Activated naive CD4-positive, alpha-beta T cell treated with anti-CD3 and anti-CD28 coated beads for 36 hours (primary cell): Measurements from ENCODE around the gene BRSK2. TPM values are rescaled to one million over a fixed set of nuclear protein-coding genes. Genes with fewer than 3 reads are reported as not detected.

Experiments
- CTCF ChIA-PET: fragments of 350-600 bp; sonication (Branson Sonifier 250); formaldehyde crosslinking; loops from one replicate; lab custom pipeline; 2021; ENCODE audit warnings: antibody characterized with exemption; lab: Charles Lee
- DNase-seq: peaks from one replicate; pipeline ENCODE4 v3.0.0-alpha.2; 2020
- H3K27ac Mint-ChIP-seq: one replicate; pipeline ENCODE4 v1.8.0; 2021; ENCODE audit warnings: mild to moderate bottlenecking, mixed read lengths
- H3K27me3 Mint-ChIP-seq: one replicate; pipeline ENCODE4 v1.8.0; 2021; ENCODE audit warnings: low read depth, mixed read lengths
- H3K36me3 Mint-ChIP-seq: one replicate; pipeline ENCODE4 v1.8.0; 2021; ENCODE audit warnings: low read depth, mixed read lengths
- H3K4me1 Mint-ChIP-seq: one replicate; pipeline ENCODE4 v1.8.0; 2021; ENCODE audit warnings: low read depth, mixed read lengths
- H3K4me3 Mint-ChIP-seq: one replicate; pipeline ENCODE4 v1.8.0; 2021; ENCODE audit warnings: mild to moderate bottlenecking, moderate library complexity, mixed read lengths
- H3K9me3 Mint-ChIP-seq: one replicate; pipeline ENCODE4 v1.8.0; 2021; ENCODE audit warnings: mixed read lengths
- intact Hi-C: fragments of 100-400 bp; cut with micrococcal nuclease; formaldehyde crosslinking; loops from one replicate; pipeline ENCODE4 v1.15.1; 2023
- total RNA-seq, 2 experiments: library from RNA; stranded (reverse); gene quantifications; one replicate each; pipeline ENCODE4 v1.2.3, GENCODE V29; 2021

Gene BRSK2
- total RNA-seq, 2 experiments from 2014 or later = 0.17 to 0.44 TPM

GRCh38 chr11:1443737-1444136 is 54.0 kb downstream of the BRSK2 start:
- Mint-ChIP-seq H3K36me3 (no peaks in the 10 kb centered on the region), H3K27me3 (no peaks in the 10 kb centered on the region), H3K4me1 (no peaks in the 10 kb centered on the region), H3K4me3 (no peak overlapping the region), H3K27ac (no peak overlapping the region), H3K9me3 (no peaks in the 10 kb centered on the region)
- no peak for DNase-seq
- CTCF ChIA-PET = no interaction called here
- intact Hi-C loops = no loop called here

DNA sequence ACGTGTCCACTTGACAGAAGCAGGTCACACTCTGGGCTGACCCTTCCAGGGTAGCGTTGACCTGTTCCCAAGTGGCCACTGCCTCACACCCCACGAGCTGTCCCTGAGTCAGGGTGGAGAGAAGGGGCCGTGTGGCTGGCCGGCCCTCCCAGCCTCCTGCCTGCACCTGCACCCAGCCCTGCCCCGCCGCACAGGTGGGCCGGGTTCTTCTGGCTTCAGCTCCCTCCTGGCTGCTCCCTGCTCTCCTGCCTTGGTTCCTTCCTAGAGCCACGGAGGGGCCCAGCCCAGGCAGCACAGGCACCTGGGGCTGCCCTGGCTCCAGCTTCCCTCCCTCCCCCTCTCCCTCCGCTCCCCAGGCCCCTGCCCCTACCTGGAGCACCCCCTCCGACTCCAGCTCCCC is 54.6 kb downstream of the BRSK2 start:
- Mint-ChIP-seq H3K27ac (no peak overlapping the region), H3K27me3 (no peaks in the 10 kb centered on the region)
- no peak for DNase-seq

GRCh38 chr11:1444823-1445422 is 55.2 kb downstream of the BRSK2 start:
- CTCF ChIA-PET = no interaction called here
- Mint-ChIP-seq H3K4me1 (no peaks in the 10 kb centered on the region), H3K27me3 (no peaks in the 10 kb centered on the region), H3K4me3 (no peak overlapping the region), H3K36me3 (no peaks in the 10 kb centered on the region), H3K9me3 (no peaks in the 10 kb centered on the region), H3K27ac (no peak overlapping the region)
- intact Hi-C loops = no loop called here
- DNase-seq = no peak

More for the DNA sequence above, 54.6 kb downstream of the BRSK2 start:
- CTCF ChIA-PET = no interaction called here
- H3K4me3 Mint-ChIP-seq = no peak overlapping the region
- no peaks in the 10 kb centered on the region for H3K36me3 Mint-ChIP-seq
- intact Hi-C loops = no loop called here
- no peaks in the 10 kb centered on the region for H3K4me1 Mint-ChIP-seq
- no peaks in the 10 kb centered on the region for H3K9me3 Mint-ChIP-seq

DNA sequence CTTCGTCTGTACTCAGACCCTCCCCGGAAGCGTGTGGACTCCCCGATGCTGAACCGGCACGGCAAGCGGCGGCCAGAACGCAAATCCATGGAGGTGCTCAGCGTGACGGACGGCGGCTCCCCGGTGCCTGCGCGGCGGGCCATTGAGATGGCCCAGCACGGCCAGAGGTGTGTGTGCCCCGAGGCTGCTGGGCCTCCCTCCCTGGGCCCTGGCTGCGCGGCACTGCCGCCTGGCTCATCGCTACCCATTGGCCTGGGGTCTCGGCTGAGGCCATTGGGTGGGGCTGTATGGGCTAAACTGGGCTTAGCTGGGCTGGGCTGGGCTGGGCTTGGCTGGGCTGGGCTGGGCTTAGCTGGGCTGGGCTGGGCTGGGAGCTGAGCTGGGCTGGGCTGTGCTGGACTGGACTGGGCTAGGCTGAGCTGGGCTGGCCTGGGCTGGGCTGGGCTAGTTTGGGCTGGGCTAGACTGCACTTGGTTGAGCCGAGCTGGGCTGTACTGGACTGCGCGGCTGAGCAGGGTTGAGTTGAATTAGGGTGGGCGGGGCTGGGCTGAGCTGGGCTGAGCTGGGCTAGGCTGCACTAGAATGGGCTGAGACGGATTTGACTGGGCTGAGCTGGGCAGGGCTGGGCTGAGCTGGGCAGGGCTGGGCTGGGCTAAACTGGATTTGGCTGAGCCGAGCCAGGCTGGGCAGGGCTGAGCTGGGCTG is 56.2 kb downstream of the BRSK2 start:
- H3K4me1 Mint-ChIP-seq = no peaks in the 10 kb centered on the region
- no peaks in the 10 kb centered on the region for H3K9me3 Mint-ChIP-seq
- H3K36me3 Mint-ChIP-seq = no peaks in the 10 kb centered on the region
- no peaks in the 10 kb centered on the region for H3K27me3 Mint-ChIP-seq
- intact Hi-C loops = no loop called here
- no peak overlapping the region for H3K4me3 Mint-ChIP-seq
- no peak for DNase-seq
- CTCF ChIA-PET = interaction anchor here (1.1 kb wide), 1 partner anchor 129 kb away, joined by 3 read pairs; no protein-coding TSS in a partner anchor
- no peak overlapping the region for H3K27ac Mint-ChIP-seq

DNA sequence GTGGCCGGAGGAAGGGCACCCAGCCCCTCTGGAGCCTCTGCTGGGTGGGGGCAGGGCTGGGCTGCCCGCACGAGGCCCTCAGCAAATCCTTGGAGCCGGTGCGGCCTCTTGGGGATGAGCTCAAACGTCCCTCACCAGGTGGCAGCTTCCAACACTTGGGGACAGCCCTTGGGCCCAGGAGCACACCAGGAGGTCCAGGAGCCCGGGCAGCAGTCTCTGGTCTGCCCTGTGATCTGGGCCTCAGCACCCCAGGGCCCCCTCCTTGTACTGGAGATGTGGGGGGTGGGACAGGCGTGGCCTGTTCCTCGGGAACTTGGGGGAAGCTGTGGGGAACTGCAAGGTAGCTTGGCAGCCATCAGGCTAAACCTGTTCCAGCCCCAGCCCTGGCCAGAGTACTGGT is 56.9 kb downstream of the BRSK2 start:
- Mint-ChIP-seq H3K36me3 (no peaks in the 10 kb centered on the region), H3K4me3 (no peak overlapping the region), H3K9me3 (no peaks in the 10 kb centered on the region), H3K4me1 (no peaks in the 10 kb centered on the region), H3K27ac (no peak overlapping the region), H3K27me3 (no peaks in the 10 kb centered on the region)
- CTCF ChIA-PET = interaction anchor here (0.7 to 1.1 kb wide), 2 partner anchors 128 to 245 kb away, joined by 3 read pairs; no protein-coding TSS in a partner anchor
- DNase-seq = no peak
- intact Hi-C loops = no loop called here

GRCh38 chr11:1447845-1448825 is 58.4 kb downstream of the BRSK2 start:
- DNase-seq = no peak
- Mint-ChIP-seq H3K27me3 (no peaks in the 10 kb centered on the region), H3K4me1 (no peaks in the 10 kb centered on the region), H3K9me3 (no peaks in the 10 kb centered on the region), H3K27ac (no peak overlapping the region), H3K36me3 (no peaks in the 10 kb centered on the region), H3K4me3 (no peak overlapping the region)
- intact Hi-C loops = no loop called here
- CTCF ChIA-PET = no interaction called here

DNA sequence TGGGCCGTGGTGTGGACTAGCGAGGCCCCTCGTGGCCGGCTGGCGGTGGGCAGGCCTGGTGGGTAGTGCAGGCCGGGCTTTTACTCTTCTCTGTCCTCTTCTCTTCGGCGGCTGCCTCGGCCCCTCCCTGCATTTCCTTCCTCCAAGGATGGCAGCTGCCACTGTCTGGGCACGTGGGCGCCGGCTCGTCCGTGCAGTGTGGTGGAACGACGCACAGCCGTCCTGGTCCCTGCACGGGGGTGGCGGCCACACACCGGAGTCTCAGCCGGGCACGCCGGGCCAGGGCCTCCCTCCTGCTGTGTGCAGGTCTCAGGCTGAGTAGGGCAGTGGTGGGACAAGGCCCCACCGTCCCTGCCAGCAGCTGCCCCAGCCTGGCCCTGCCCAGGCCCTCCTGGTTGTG is 59.1 kb downstream of the BRSK2 start:
- H3K27me3 Mint-ChIP-seq = no peaks in the 10 kb centered on the region
- H3K4me3 Mint-ChIP-seq = no peak overlapping the region
- H3K36me3 Mint-ChIP-seq = no peaks in the 10 kb centered on the region
- no peaks in the 10 kb centered on the region for H3K4me1 Mint-ChIP-seq
- H3K27ac Mint-ChIP-seq = no peak overlapping the region
- DNase-seq = no peak
- intact Hi-C loops = no loop called here
- CTCF ChIA-PET = no interaction called here
- no peaks in the 10 kb centered on the region for H3K9me3 Mint-ChIP-seq

DNA sequence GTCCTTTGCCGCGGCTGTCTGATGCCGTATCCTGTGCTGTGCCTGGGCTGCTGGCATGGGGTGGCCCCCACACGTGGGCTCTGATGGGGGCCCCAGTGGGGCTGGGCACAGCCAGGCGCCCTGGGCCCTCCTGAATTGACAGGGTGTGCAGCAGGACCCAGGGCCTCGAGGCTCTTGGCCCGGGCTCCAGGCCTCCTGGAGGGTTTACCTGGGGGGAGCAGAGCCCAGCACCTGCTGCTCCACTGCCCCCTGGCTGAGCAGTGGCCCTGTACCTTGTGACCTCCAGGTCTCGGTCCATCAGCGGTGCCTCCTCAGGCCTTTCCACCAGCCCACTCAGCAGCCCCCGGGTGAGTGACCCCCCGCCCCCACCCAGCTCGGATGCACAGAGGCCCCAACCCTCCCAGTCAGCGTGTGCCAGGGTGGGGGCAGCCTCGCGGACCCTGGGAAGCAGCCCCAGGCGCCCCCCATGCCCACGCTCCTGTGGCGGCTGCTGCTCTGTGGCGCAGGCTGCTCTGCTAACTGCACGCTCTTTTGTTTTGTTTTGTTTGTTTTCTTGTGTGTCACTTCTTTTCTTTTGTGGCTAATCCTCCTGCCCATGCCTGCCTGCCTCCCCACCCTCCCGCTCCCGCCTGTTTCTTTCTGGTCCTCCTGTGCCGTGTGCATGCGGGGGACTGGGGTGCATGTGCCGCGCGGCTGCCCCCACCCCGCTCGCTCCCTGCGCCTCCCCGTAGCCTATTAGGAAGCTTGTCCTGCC is 59.9 kb downstream of the BRSK2 start:
- no peaks in the 10 kb centered on the region for H3K36me3 Mint-ChIP-seq
- no peak overlapping the region for H3K27ac Mint-ChIP-seq
- intact Hi-C loops = no loop called here
- CTCF ChIA-PET = no interaction called here
- no peaks in the 10 kb centered on the region for H3K4me1 Mint-ChIP-seq
- no peaks in the 10 kb centered on the region for H3K9me3 Mint-ChIP-seq
- DNase-seq = no peak
- no peak overlapping the region for H3K4me3 Mint-ChIP-seq
- no peaks in the 10 kb centered on the region for H3K27me3 Mint-ChIP-seq

DNA sequence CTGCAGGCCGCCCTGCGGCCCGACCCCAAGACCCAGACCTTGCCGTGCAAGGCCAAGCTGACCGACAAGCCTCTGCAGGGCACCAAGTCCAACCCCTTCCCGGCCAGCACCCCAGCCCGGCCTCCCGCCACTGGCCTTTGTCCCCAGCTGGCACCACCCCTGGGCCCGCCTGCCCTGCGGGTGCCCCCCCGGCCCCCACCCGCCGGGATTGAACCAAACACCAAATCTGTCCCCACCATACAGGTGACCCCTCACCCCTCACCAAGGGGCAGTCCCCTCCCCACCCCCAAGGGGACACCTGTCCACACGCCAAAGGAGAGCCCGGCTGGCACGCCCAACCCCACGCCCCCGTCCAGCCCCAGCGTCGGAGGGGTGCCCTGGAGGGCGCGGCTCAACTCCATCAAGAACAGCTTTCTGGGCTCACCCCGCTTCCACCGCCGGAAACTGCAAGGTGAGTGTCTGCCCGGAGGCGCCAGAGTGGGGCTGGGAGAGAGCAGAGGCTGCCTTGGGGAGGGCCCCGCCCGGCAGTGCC is 60.7 kb downstream of the BRSK2 start:
- no peak for DNase-seq
- no peaks in the 10 kb centered on the region for H3K36me3 Mint-ChIP-seq
- H3K27me3 Mint-ChIP-seq = no peaks in the 10 kb centered on the region
- H3K9me3 Mint-ChIP-seq = no peaks in the 10 kb centered on the region
- CTCF ChIA-PET = no interaction called here
- no peak overlapping the region for H3K4me3 Mint-ChIP-seq
- no peak overlapping the region for H3K27ac Mint-ChIP-seq
- intact Hi-C loops = no loop called here
- no peaks in the 10 kb centered on the region for H3K4me1 Mint-ChIP-seq

GRCh38 chr11:1450949-1451710 is 61.4 kb downstream of the BRSK2 start:
- H3K4me3 Mint-ChIP-seq = no peak overlapping the region
- intact Hi-C loops = no loop called here
- no peaks in the 10 kb centered on the region for H3K4me1 Mint-ChIP-seq
- H3K36me3 Mint-ChIP-seq = no peaks in the 10 kb centered on the region
- CTCF ChIA-PET = no interaction called here
- no peaks in the 10 kb centered on the region for H3K27me3 Mint-ChIP-seq
- H3K9me3 Mint-ChIP-seq = no peaks in the 10 kb centered on the region
- no peak for DNase-seq
- H3K27ac Mint-ChIP-seq = no peak overlapping the region

DNA sequence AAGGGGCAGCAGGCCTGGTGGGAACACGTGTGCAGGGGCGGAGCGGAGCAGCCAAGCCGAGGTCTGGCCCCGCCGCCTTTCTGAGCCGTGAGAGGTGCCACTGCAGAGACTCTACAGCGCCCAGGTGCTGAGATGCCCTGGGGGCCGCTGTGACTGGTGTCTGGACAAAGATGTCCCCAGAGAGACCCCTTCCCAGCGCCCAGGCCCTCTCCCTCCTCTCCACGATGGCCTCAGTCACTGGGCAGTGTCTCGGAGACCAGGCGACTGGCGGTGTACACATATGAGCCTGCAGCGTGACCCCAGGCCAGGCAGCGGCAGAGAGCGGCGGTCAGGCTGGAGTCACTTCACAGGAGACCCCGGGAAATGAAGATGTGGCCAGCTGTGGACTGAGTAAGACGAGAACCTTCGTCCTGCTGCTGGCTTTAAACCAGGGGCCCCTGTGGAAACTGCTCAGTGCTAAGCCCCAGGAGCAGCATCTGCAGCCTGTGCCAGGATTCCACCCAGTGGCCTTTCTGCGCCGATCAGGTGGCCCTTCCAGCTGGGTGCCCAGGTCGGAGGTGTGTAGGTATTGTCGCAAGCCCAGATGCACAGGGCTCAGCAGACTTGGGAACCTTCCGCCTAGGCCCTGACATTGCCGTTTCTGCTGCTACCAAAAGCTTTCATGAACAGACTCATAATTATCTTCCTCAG is 62.2 kb downstream of the BRSK2 start:
- CTCF ChIA-PET = interaction anchor here (1.1 kb wide), 1 partner anchor 136 kb away, joined by 4 read pairs; no protein-coding TSS in a partner anchor

More for the DNA sequence above, 62.2 kb downstream of the BRSK2 start:
- no peak for DNase-seq
- H3K4me3 Mint-ChIP-seq = no peak overlapping the region
- no peaks in the 10 kb centered on the region for H3K4me1 Mint-ChIP-seq
- H3K9me3 Mint-ChIP-seq = no peaks in the 10 kb centered on the region
- H3K36me3 Mint-ChIP-seq = no peaks in the 10 kb centered on the region
- no peak overlapping the region for H3K27ac Mint-ChIP-seq
- H3K27me3 Mint-ChIP-seq = no peaks in the 10 kb centered on the region
- intact Hi-C loops = no loop called here
